Glomerular visceral epithelial cell (primary cell): ENCODE measurements around the gene ADAMTS12.
A peak's percentile ranks its signal among the peaks of the same experiment; 100 is the strongest.

Source experiments
- DNase-seq: peaks from one replicate; pipeline ENCODE4 v3.0.0-alpha.2; 2016; ENCODE audit errors: extremely low spot score

ADAMTS12 gene

DNA sequence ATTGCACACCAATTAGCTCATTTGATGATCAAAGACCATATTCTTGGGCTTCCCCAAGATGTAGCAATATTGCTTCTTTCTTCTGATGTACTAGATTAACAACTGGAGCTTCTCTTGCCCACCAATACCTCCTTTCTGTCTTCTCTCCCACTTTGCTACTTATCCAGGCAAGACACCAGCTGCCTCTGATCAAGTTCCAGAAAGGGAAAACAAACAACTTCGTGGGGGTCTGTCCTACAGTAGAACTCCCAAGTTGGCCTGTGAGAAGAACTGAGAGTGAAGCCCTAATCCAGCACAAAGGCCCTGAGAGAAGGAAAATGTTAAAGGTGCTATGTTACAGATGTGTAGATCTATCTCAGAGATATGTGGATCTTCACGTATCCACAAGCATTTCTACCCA, 44.9 kb downstream of the ADAMTS12 start:
- no peak for DNase-seq

DNA sequence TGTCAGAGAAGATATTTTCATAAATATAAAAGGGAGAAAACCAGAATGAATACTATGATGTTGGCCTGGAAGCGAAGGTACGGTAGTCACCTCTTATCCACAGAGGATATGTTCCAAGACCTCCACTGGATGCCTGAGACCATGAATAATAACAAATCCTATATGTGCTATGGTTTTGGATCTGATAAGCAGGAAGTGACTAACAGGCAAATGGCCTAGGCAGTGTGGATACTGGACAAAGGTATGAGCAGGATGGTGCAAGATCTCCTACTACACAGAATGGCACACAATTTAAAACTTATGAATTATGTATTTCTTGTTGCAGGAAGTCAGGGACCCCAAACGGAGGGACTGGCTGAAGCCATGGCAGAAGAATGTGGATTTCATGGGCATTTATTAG, 48.2 kb downstream of the ADAMTS12 start:
- DNase-seq, result peak; percentile 46

DNA sequence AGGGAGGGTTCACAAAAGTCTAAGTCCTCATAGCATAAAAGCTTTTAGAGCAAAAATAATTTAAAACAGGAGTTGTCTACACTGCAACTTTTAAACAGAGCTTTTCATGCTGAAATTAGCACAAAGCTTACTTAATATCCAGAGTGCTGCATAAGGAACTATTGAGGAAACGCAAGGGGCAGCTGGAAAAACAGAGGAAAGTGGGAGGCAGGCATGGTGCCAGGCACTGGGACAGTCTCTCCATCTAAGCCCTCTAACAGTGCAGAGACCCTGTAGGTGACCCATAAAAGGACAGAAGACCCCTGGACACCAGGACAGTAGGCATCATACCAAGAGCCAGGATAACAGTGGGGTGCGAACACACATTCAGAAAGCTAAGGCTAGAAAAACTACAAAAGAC, 49.3 kb downstream of the ADAMTS12 start:
- no peak for DNase-seq

DNA sequence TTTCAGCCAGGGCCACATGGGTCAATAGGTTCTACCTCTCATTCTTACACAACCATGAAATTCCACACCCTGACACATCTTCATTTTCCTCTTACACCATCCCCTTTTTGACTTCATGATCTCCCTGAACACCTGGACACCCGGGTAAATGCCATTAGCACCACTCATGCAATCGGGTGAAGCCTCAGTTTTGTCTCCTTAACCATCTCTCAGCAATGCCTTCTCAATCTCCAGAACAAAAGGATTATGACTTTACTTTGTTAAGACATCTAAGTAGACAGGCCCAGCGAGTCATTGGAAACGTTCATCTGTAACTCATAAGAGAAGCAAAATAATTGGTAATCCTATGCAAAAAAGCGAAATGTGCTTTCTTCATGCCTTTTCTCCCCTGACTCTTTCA, 49.9 kb downstream of the ADAMTS12 start:
- peak; percentile 61 for DNase-seq

DNA sequence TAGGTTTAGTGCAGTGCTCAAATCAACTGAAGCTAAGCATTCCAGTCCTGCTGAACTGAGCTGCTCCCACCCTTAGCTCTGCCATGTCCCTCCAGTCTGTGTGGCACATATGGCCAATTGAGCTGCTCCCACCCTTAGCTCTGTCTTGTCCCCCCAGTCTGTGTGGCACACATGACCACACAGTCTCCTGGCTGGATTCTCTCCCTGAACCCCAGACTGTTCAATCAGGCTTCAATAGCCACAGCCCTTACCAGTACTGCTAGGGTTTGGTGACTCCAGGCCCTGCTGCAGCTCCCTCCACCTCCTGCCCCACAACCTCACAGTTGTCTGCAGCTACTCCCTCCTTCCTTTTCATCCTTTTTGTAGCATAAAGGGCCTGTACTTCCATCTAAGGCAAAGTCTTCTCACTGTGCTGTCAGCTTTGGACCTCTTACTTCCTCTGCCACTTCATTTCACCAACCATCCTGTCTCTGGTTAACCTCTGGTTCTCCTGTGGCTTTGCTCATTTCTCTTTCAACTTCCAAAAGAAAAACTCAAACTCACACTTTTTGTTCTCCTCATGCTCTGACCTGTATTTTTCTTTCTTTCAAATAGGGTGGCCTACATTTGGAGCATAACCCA, 50.8 kb downstream of the ADAMTS12 start:
- DNase-seq, result no peak

DNA sequence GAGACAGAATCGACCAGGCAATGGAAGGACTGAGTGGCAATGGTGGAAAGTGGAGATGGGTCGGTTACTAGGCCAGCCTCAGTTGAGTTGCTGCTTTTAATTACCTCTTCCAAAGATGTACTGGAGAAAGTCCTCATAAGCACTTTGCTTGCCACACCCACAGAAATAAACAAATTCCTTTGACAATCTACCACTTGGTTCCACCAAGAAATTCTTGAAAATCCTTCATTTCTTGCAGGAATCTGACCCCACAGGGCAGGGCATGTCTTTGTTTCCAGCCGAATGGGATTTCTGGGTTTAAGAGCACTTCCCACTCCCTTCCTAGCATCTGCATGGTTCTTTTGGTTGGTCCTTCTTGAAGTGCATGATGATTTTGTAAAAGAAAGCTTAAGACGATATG, 54.5 kb downstream of the ADAMTS12 start:
- DNase-seq, result no peak

DNA sequence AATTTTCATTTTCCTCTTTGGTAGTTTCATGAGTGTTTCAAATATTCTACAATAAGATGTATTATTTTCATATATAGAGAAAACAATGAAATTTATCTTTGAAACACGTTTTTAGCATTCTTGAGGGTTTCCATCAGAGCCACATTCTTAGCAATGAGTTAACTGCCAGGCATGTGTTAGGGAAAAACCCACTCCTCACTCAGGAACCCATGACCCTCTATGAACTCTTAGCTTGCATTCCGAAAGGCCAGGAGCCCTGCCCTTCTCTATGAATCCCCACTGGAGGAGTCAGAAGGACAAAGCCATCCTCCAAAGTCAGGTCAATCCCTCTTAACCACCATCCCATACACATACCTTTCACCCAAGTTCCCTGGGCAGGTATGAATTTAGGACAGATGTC, 57.5 kb downstream of the ADAMTS12 start:
- DNase-seq, result peak; percentile 81

DNA sequence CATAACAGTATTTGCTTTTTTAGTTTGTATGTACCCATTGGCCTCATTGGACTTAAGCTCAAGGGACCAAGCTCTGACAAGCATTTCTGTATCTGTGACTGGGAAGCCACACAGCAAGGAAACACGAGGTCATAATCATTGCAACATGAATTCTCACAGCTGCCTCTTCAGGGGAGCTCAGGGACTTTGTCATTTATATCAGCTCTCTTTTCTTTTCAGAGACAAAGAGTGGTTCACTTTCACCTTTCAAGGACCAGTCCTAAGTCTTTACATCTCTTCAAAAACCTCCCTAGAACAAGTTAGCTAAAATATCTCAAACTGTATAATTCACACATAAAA, 58.6 kb downstream of the ADAMTS12 start:
- no peak for DNase-seq

DNA sequence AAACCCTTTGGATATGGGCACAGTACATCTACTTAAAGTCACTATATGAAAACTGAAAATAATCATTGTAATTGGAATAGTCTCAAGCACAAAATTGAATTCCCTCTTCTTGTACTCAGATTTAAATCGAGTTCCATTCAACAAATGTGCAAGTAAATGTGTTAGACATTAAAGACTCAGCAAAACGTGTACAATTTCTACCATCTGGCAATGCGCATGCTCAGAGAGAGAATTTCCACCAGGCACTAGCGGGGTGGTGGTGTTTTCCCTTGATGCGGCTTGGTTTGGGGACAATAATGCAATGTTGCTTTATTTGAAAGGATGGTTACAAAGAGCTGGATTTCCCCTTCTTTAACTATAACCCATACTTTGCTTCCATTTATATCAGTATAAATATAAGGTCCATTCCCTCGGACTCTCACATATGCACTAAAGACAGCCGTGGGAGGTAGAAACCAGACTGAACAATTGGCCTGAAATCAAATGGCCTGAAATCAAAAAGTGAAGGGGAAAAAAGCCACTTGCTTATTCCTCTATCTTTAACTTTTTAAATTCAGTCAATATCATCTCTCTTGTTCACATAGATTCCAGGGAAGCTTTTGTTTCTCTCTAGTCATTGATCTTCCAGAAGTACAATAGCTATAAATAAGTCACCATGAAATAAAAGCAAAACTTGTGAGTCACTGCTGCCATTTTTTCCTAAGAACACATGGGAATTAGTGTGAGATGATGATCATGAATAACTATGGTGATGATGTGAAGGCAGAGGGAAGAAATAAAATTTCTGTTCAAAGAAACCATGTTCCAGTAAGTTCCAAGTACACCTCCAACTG, 59.2 kb downstream of the ADAMTS12 start:
- no peak for DNase-seq

DNA sequence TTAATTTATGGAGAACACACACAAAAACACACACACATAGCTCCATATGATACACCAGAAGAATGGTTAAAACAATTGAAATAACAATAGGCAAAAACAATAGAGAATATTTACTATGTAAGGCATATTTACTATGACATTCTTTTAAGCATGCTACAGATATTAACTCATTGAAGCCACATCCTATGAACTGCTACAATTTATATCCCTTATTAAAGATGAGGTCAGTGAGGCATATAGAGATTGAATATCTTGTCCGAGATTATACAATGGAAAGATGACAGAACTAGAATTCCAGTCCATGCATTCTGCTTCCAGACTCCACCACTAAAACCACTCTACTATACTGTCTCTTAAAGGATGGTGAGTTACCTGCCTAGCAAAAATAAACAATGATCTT, 60.7 kb downstream of the ADAMTS12 start:
- no peak for DNase-seq

DNA sequence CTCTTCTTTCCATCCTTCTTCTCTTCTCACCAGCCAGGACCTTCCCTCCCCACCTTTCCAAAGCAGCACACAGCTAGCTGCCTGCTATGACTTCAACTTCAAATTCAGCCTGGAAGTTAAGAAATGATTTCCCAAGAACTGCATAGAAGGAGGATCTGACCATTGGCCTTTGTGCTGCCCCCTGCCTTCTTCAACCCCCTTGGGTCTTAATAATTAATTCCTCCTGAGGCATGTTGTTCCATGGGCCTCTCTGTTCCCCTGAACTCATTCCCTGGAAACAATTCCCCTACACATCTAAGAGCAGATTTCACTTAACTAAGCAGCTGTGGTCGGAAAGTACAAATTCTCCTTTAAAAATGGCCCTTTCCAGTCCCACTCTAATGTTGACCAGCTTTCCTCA, 62.4 kb downstream of the ADAMTS12 start:
- no peak for DNase-seq

DNA sequence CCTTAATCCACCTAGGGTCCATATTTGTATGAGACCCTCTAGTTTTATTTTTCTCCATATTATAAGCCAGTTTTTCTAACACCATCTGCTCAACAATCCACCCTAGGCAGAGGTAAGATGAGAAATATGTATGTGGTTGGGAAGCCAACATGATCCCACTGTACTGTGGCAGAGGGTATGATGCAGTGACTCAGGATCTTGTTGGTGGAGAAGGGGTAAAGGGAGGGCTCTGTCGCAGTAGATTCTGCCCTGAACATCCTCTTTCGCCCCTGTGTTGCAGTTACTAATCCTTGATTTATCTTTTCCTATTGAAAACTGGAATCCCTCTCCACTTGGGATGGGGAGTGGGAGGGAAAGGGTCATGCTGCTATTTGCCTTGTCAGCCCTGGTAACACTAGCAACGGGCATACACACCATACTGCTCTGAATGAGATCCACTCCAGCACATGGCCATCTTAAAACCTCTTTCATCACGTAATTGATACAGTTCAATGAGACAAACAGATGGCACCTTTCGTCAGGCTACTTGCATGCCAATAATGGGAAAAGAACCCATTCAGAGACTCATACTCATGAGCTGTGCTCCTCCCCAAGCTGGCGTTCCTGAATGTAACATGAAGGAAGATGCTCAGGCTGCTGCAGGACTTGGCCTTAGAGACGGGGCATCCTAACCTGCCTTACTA, 63.0 kb downstream of the ADAMTS12 start:
- peak; percentile 74 for DNase-seq

DNA sequence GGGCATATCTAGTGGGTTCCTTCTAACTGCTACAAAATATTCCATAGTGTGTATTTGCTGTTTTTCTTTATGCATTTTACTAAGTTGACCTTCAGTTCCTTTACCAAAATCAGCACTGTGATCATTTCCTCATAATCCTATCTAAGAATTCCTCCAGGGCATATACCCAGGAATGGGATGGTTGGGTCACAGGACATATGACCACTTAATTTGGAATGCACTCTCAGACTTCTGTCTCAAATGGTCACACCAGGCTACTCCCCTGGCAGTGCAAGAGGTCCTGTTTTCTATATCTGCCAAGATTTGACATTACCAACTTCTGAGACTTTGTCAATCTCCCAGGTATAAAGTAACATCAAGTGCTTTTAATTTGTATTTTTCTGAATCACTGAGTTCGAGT, 63.9 kb downstream of the ADAMTS12 start:
- DNase-seq, result no peak

DNA sequence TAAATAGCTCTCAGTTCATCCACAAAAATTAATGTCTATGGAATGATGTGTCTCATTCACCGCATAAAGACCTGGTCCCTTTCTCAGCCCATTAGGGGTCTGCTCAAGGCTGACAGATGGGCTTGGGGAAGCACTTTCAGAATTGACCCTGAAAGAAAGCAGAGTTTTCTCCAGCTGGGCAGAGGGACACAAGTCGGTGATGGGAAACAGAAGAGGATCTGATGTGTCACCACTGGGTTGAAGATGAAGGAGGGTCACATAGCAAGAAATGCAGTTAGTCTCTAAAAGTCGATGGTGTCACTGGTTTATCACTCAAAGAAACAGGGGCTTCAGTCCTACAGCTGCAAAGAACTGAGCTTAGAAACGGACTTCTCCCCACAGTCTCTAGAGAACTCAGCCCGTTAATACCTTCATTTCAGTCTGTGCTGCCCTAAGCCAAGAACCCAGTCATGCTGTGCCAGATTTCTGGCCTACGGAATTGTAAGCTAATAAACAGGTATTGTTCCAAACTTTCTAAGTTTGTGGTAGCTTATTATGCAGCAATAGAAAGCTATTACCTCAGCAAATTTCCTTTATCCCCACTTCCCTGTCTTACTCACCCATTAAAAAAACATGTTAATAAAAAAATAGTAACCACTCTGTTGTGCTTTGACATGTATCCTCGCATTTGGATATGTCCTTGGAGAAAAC, 64.6 kb downstream of the ADAMTS12 start:
- DNase-seq, result no peak

DNA sequence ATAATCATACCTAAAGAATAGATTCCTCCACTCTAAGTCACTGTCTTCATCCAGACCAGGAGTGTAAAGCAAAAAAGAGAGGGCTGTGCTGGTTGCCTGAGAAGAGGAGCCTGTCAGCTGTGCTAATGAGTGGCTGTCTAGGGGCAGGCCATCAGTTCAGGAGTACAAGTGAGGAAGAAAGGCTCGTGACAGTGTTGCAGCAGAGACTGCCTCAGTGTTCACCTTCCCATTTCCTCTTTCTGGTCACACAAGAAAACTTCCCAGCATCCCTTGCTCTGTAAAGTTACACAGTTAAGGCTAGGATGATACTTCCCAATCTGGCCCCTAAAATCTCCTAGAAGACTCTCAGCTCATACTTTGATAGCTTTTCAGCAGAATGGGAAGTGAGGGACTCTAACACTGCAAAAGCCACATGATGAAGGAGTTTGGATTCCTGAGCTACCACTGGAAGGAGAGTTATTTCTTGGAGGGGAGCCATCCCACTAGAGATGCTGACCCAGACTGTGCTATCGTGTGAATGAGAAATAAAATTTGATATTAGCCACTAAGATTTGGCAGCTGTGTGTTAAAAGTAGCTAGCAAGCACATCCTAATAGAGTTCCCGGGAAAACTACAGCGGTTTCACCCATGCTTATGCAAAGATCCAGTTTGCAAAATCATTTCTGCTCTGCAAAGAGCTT, 67.1 kb downstream of the ADAMTS12 start:
- peak; percentile 75 for DNase-seq

DNA sequence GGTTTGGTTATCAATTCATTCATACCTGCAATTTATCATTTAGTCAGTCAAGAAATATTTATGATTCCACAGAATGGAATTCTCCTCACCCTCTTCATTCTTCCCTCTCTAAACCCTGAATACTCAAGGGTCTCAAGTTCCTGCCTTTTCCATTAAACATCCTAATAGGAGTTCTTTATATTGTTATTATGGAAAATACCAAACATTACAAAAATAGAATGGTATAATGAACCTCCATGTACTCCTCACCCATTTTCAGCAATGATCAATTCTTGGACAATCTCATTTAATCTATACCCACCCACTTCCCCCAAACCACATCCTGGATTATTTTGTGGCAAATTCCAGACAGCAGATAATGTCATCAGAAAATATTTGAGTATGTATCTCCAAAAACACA, 74.5 kb downstream of the ADAMTS12 start:
- no peak for DNase-seq

DNA sequence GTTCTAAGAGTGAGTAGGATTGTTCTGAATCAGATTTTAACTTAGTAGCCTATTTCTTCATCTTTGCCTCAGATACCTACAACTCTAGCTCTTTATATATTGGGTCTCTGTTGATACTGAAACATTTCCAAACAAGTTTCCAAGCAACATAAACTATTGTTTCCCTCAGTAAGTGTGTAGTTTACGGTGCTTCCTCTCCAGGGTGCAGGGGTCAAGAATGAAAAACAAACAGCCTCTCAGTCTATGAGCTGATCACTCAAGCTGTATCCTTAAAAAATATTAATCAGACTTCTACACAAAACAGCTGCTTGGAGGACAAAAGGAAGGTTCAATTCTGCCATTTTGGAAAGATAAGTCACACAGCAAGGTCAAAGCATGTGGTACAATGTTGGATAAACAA, 75.0 kb downstream of the ADAMTS12 start:
- no peak for DNase-seq

DNA sequence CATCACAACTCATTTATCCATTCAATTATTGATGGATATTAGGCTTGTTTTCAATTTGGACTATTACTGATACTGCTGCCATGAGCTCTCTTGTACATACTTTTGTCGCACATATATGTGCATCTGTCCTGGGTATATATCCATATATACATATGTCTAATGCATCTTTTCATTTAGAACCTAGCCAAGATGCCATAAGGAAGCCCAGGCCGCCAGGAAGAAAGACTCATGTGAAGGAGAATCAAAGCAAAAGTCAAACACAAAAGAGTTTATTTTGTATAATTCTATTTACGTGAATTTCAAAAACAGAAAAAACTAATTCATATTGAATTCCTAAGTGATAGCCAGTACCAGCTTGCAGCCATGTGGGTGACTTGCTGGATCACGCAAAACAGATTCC, 79.0 kb downstream of the ADAMTS12 start:
- DNase-seq, result no peak

DNA sequence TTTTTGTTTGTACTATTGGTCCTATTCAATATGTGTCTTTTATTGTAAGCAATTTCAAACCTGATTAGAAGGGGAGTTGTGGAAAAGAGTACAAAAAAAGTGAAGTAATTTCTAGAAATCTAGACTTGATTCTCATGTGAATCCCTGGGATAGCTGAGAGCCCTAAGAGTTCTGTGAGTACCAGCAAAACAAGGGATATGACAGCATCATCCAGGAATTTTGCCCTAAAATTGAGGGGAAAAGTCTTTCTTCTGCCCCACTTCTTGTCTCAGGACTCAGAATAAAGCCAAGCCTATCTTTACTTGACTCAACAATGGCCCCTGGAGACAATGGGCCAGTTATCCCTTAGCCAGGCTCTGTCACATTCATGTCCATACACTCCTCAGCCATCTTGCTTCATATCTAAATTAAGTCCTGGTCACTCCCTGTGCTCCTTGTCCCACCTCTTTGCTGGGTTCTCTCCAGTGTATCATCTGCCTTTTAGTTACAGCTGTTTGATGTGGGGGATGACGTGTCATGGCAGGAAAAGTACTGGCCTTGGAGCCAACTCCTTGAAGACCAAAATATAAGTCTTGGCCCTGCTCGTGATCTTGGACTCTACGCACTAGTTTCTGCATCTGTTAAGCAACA, 81.2 kb downstream of the ADAMTS12 start:
- no peak for DNase-seq

DNA sequence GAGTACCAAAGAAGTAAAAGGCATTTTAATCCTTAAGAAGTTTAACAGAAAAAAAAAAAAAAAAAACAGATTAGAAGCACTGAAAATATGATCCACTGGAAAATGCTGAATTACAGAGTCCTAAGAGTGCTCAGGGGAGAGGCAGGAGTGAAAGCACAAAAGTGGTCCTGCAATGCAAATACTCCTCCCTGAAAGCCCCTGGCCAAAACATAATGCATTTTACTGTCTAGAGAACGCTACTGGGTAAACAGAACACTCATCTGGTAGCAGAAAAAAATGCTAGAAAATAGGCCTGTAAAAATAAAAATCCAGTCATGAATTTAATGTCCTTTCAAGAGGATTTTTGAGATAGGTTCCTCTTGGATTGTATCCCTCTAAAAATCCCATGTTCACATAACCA, 81.9 kb downstream of the ADAMTS12 start:
- DNase-seq, result no peak

DNA sequence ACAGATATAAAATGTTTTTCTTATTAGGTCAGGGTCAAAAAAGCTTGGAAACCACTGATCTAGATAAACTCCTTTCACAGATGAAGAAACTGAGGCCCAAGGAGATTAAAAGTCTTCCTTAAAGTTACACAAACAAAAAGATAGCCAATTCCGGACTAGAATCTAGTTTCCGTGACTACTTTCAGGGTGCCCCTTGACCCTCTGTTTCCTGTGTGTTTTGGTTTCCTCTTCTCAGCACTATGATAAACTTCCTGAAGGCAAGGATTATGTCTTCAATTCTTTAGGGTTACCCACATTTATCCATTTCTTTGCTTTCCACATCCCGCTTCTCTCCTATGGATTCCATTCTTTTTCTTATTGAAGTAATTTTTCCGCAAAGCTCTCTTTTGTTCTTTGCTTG, 83.1 kb downstream of the ADAMTS12 start:
- DNase-seq, result no peak

DNA sequence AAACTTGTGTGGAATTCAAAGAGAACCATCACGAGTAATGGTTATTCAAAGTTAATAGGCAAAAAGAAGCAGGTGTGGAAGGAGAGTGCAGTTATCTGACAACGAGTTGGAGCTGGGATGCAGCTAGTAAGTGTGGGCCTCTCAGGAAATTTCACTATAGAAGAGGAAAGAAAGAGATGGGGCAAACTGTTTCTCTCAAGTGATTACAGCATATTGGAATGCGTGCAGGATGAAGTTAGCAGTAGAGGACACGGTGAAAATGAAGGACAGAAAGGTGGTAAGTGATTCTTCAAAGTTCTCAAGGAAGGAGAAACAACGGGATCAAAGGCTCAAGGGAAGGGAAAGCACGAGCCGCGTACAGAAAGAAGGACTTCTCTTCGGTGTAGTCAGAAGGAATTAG, 84.0 kb downstream of the ADAMTS12 start:
- no peak for DNase-seq
